Muscle of arm (tissue), 12 donors: ENCODE data around the gene MYBPC1. TPM values are rescaled to one million over a fixed set of nuclear protein-coding genes. Genes with fewer than 3 reads are reported as not detected.

Experiments used
- DNase-seq: peaks from one replicate; pipeline ENCODE4 v3.0.0-alpha.2; 2013
- polyA plus RNA-seq, 12 donors: library from polyadenylated mRNA; unstranded; fragments of 120-200 nt; gene quantifications; one replicate each; pipeline ENCODE4 v1.2.1, GENCODE V29; 2013; ENCODE audit not compliant: insufficient read length in 12 of 12

The MYBPC1 gene
- polyA plus RNA-seq, 12 donors = 917 to 4,665 (median 3,965) TPM

GRCh38 chr12:101596172-101596571, 1.4 kb downstream of the MYBPC1 start:
- DNase-seq = no peak

- DNase-seq = no peak
Observed at GRCh38 chr12:101597164-101597563, 2.4 kb downstream of the MYBPC1 start.

- no peak for DNase-seq
Observed at GRCh38 chr12:101598483-101598882, 3.7 kb downstream of the MYBPC1 start.

GRCh38 chr12:101599311-101599710, 4.5 kb downstream of the MYBPC1 start:
- no peak for DNase-seq

- no peak for DNase-seq
Observed at GRCh38 chr12:101599771-101600484, 5.2 kb downstream of the MYBPC1 start.

- DNase-seq = no peak
Observed at GRCh38 chr12:101604132-101604531, 9.4 kb downstream of the MYBPC1 start.

- no peak for DNase-seq
Observed at GRCh38 chr12:101607894-101608293, 13.1 kb downstream of the MYBPC1 start.

- no peak for DNase-seq
Observed at GRCh38 chr12:101608301-101609133, 13.7 kb downstream of the MYBPC1 start.

- DNase-seq = no peak
Observed at GRCh38 chr12:101609198-101609597, 14.4 kb downstream of the MYBPC1 start.

GRCh38 chr12:101612160-101612916, 17.6 kb downstream of the MYBPC1 start:
- DNase-seq = no peak

GRCh38 chr12:101616027-101616494, 21.3 kb downstream of the MYBPC1 start:
- no peak for DNase-seq

GRCh38 chr12:101619026-101619786, 24.4 kb downstream of the MYBPC1 start:
- DNase-seq = no peak

GRCh38 chr12:101619858-101620761, 25.3 kb downstream of the MYBPC1 start:
- DNase-seq = no peak

- DNase-seq = no peak
Observed at GRCh38 chr12:101620762-101621133, 26.0 kb downstream of the MYBPC1 start.

- DNase-seq = no peak
Observed at GRCh38 chr12:101628676-101629075, 33.9 kb downstream of the MYBPC1 start.

GRCh38 chr12:101634724-101635123, 40.0 kb downstream of the MYBPC1 start:
- no peak for DNase-seq

GRCh38 chr12:101637936-101638335, 43.2 kb downstream of the MYBPC1 start:
- DNase-seq = no peak

GRCh38 chr12:101642115-101643067, 47.6 kb downstream of the MYBPC1 start:
- no peak for DNase-seq

- no peak for DNase-seq
Observed at GRCh38 chr12:101647711-101648110, 52.9 kb downstream of the MYBPC1 start.
